ENCODE results near the gene ANKRD40CL. TPM values are rescaled to one million over a fixed set of nuclear protein-coding genes. Genes with fewer than 3 reads are reported as not detected.

Gene ANKRD40CL
- polyA plus RNA-seq, 1 donor (not counting 4 experiments of a cell fraction or from before 2014, with no cell fraction given): not detected

DNA sequence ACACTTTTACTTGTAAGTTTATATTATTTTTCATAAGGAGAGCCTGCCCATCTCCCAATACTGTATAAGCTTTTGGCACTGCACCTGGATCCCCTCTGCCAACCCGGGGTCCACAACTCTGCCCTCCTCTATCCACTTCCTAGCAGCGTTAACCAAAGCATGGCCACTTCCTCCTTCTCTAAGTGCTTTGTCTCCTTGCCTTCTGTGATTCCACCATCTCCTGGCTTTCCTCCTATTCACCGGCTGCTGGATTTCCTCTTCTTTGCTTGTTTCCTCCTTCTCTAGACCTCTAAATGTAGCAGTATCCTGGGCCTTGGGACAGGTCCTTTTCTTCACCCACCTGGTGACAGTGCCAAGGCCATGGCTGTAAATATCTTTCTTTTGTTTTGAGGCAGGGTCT, 48.1 kb upstream of the ANKRD40CL start:
- Histone ChIP-seq H3K9me1 (ENCODE audit: control insufficient read depth, extremely low read depth, insufficient read depth, low read length) (no peaks in the 10 kb centered on the region), H3K4me3 (ENCODE audit: control insufficient read depth in 2 of 3, extremely low read depth in 1 of 3, insufficient read depth in 2 of 3, low read depth in 1 of 3, low read length in 3 of 3) (no peak overlapping the region), H3K9me3 (ENCODE audit: control insufficient read depth, low read depth, low read length) (no peaks in the 10 kb centered on the region), H3K4me2 (ENCODE audit: control insufficient read depth, extremely low read depth, insufficient read depth, low read depth, low read length) (no peak overlapping the region), H3K79me2 (ENCODE audit: control insufficient read depth, insufficient read depth, low read length) (no peaks in the 10 kb centered on the region), H3K4me1 (ENCODE audit: control insufficient read depth, extremely low read depth, insufficient read depth, low read length) (peaks cover 16% of the 10 kb centered on the region), H3K36me3 (ENCODE audit: control insufficient read depth in 2 of 2, extremely low read depth in 1 of 2, insufficient read depth in 2 of 2, low read length in 2 of 2) (no peaks in the 10 kb centered on the region), H3K27me3 (ENCODE audit: control insufficient read depth, extremely low read depth, insufficient read depth, low read length) (no peaks in the 10 kb centered on the region), H2AFZ (ENCODE audit: control insufficient read depth, low read length) (no peak overlapping the region), H3K27ac (ENCODE audit: control insufficient read depth, insufficient read depth, low read length) (no peak overlapping the region), H3K9ac (ENCODE audit: control insufficient read depth, extremely low read depth, insufficient read depth, low read length) (no peak overlapping the region), H4K20me1 (ENCODE audit: control insufficient read depth, extremely low read depth, insufficient read depth, low read length) (no peaks in the 10 kb centered on the region)
- DNase-seq (ENCODE audit: low read depth, low spot score): no peak
- TF ChIP-seq, protein P1, sequence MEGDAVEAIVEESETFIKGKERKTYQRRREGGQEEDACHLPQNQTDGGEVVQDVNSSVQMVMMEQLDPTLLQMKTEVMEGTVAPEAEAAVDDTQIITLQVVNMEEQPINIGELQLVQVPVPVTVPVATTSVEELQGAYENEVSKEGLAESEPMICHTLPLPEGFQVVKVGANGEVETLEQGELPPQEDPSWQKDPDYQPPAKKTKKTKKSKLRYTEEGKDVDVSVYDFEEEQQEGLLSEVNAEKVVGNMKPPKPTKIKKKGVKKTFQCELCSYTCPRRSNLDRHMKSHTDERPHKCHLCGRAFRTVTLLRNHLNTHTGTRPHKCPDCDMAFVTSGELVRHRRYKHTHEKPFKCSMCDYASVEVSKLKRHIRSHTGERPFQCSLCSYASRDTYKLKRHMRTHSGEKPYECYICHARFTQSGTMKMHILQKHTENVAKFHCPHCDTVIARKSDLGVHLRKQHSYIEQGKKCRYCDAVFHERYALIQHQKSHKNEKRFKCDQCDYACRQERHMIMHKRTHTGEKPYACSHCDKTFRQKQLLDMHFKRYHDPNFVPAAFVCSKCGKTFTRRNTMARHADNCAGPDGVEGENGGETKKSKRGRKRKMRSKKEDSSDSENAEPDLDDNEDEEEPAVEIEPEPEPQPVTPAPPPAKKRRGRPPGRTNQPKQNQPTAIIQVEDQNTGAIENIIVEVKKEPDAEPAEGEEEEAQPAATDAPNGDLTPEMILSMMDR (optimal IDR thresholded peaks at IDR 0.05 in 1 of 3, IDR thresholded peaks at IDR 0.05 in 1 of 3, conservative IDR thresholded peaks at IDR 0.05 in 1 of 3; ENCODE audit: extremely low read depth in 1 of 3, insufficient read depth in 2 of 3, low read length in 3 of 3): no peak
- no peak for TF ChIP-seq EZH2 (IDR thresholded peaks at IDR 0.05; ENCODE audit: low read length)
- dilution Hi-C loops (cut with MboI; ENCODE audit: extremely low pct_ligation_motif_present, low sequenced_read_pairs): no loop called here
- no peak for FAIRE-seq

- Histone ChIP-seq H4K20me1 (ENCODE audit: control insufficient read depth, extremely low read depth, insufficient read depth, low read length) (no peaks in the 10 kb centered on the region), H3K9ac (ENCODE audit: control insufficient read depth, extremely low read depth, insufficient read depth, low read length) (no peak overlapping the region), H2AFZ (ENCODE audit: control insufficient read depth, low read length) (no peak overlapping the region), H3K27me3 (ENCODE audit: control insufficient read depth, extremely low read depth, insufficient read depth, low read length) (no peaks in the 10 kb centered on the region), H3K4me1 (ENCODE audit: control insufficient read depth, extremely low read depth, insufficient read depth, low read length) (peaks cover 20% of the 10 kb centered on the region), H3K36me3 (ENCODE audit: control insufficient read depth in 2 of 2, extremely low read depth in 1 of 2, insufficient read depth in 2 of 2, low read length in 2 of 2) (no peaks in the 10 kb centered on the region), H3K9me1 (ENCODE audit: control insufficient read depth, extremely low read depth, insufficient read depth, low read length) (no peaks in the 10 kb centered on the region), H3K9me3 (ENCODE audit: control insufficient read depth, low read depth, low read length) (no peaks in the 10 kb centered on the region), H3K79me2 (ENCODE audit: control insufficient read depth, insufficient read depth, low read length) (no peaks in the 10 kb centered on the region), H3K27ac (ENCODE audit: control insufficient read depth, insufficient read depth, low read length) (no peak overlapping the region), H3K4me3 (ENCODE audit: control insufficient read depth in 2 of 3, extremely low read depth in 1 of 3, insufficient read depth in 2 of 3, low read depth in 1 of 3, low read length in 3 of 3) (no peak overlapping the region), H3K4me2 (ENCODE audit: control insufficient read depth, extremely low read depth, insufficient read depth, low read depth, low read length) (no peak overlapping the region)
- FAIRE-seq (no peak), DNase-seq (ENCODE audit: low read depth, low spot score) (no peak)
- TF ChIP-seq, protein P1 (optimal IDR thresholded peaks at IDR 0.05 in 1 of 3, IDR thresholded peaks at IDR 0.05 in 1 of 3, conservative IDR thresholded peaks at IDR 0.05 in 1 of 3; ENCODE audit: extremely low read depth in 1 of 3, insufficient read depth in 2 of 3, low read length in 3 of 3): no peak
- no peak for TF ChIP-seq EZH2 (IDR thresholded peaks at IDR 0.05; ENCODE audit: low read length)
- dilution Hi-C loops (cut with MboI; ENCODE audit: extremely low pct_ligation_motif_present, low sequenced_read_pairs): no loop called here
These were observed 46.3 kb upstream of the ANKRD40CL start for GRCh38 chr17:50813583-50813982.
